Panc1 (cell line): ENCODE results near the gene ENPP7. TPM values are rescaled to one million over a fixed set of nuclear protein-coding genes. Genes with fewer than 3 reads are reported as not detected.

Experiments used
- ATAC-seq: fragments of 200-7000 bp; cut with Tn5 transposase; 2 replicates; pipeline ENCODE4 v1.9.1; 2020; ENCODE audit warnings: mild to moderate bottlenecking, moderate library complexity
- BruUV-seq: library from RNA; stranded (reverse); fragments of 400-500 nt; replicated peaks from 2 replicates; lab custom pipeline; 2021; lab: Mats Ljungman, UMichigan
- CTCF ChIA-PET: fragments of 300-600 bp; sonication (Branson Sonifier 250); formaldehyde crosslinking; loops from one replicate; lab custom pipeline; 2022; ENCODE audit warnings: antibody characterized with exemption; lab: Charles Lee
- POLR2A ChIA-PET: fragments of 300-600 bp; sonication (Branson Sonifier 250); formaldehyde crosslinking; loops from one replicate; lab custom pipeline; 2022; ENCODE audit warnings: antibody characterized with exemption; lab: Charles Lee
- DNase-seq: peaks from one replicate; pipeline ENCODE4 v3.0.0-alpha.2; 2010; ENCODE audit warnings: low read depth, low spot score
- H3K27ac ChIP-seq: 2 replicates; pipeline ENCODE4 v1.5.1; 2011; ENCODE audit warnings: mild to moderate bottlenecking, low read length, inconsistent platforms
- H3K27me3 ChIP-seq: fragments of 200-500 bp; sonication (Bioruptor generic); 2 replicates; pipeline ENCODE4 v1.6.0; 2014; ENCODE audit warnings: low read length, inconsistent platforms; ENCODE audit not compliant: control insufficient read depth, insufficient read depth
- H3K36me3 ChIP-seq: fragments of 200-500 bp; sonication (Bioruptor generic); 2 replicates; pipeline ENCODE4 v1.5.1; 2014; ENCODE audit warnings: inconsistent platforms, mild to moderate bottlenecking, low read length, moderate library complexity; ENCODE audit not compliant: control insufficient read depth, insufficient read depth
- H3K4me1 ChIP-seq: 2 replicates; pipeline ENCODE4 v1.5.1; 2011; ENCODE audit warnings: inconsistent platforms, mild to moderate bottlenecking, low read length, moderate library complexity; ENCODE audit not compliant: control insufficient read depth, insufficient read depth
- H3K4me3 ChIP-seq, 2 experiments: 2 replicates each; pipeline ENCODE4 v1.5.1; 2011 to 2012; ENCODE audit warnings: low read depth in 2 of 2, low read length in 2 of 2, mild to moderate bottlenecking in 2 of 2, inconsistent platforms in 1 of 2, moderate library complexity in 1 of 2
- H3K9me3 ChIP-seq: fragments of 200-500 bp; sonication (Bioruptor generic); 2 replicates; pipeline ENCODE4 v1.5.1; 2014; ENCODE audit warnings: low read depth, mild to moderate bottlenecking, inconsistent platforms, low read length, moderate library complexity; ENCODE audit not compliant: control insufficient read depth, insufficient read depth
- POLR2AphosphoS5 ChIP-seq: IDR thresholded peaks from 2 replicates; pipeline ENCODE4 v1.6.1; 2012; ENCODE audit warnings: mild to moderate bottlenecking, low read depth, low read length, moderate library complexity
- SIN3A ChIP-seq: IDR thresholded peaks from 2 replicates; pipeline ENCODE4 v1.6.1; 2012; ENCODE audit warnings: low read depth, mild to moderate bottlenecking, low read length, moderate library complexity, borderline replicate concordance; ENCODE audit not compliant: insufficient read depth
- TCF7L2 ChIP-seq: IDR thresholded peaks from 2 replicates; pipeline ENCODE4 v1.6.1; 2011; ENCODE audit warnings: mild to moderate bottlenecking, low read depth, low read length, inconsistent platforms
- in situ Hi-C: cut with HindIII; loops from 2 replicates; pipeline ENCODE4 v1.10.0; 2016; ENCODE audit warnings: low sequenced_read_pairs, low pct_unique_long_range_greater_than_20kb
- intact Hi-C: fragments of 100-400 bp; cut with micrococcal nuclease; formaldehyde crosslinking; loops from one replicate; pipeline ENCODE4 v1.10.0; 2022; ENCODE audit not compliant: unreplicated experiment
- total RNA-seq: library from RNA; stranded (reverse); gene quantifications from one replicate; pipeline ENCODE4 v1.2.1, GENCODE V29; 2021; ENCODE audit not compliant: unreplicated experiment
- TF ChIP-seq, protein P1 (sequence below), 2 experiments: IDR thresholded peaks; 2 replicates each; pipeline ENCODE4 v1.6.1; 2011 to 2012; ENCODE audit warnings: low read depth in 2 of 2, control low read depth in 1 of 2, low read length in 1 of 2, mild to moderate bottlenecking in 1 of 2, moderate library complexity in 1 of 2; ENCODE audit not compliant: insufficient read depth in 1 of 2
- TF ChIP-seq, protein P2 (sequence below): fragments of 450-650 bp; IDR thresholded peaks from 2 replicates; pipeline ENCODE4 v1.5.1; 2017; ENCODE audit warnings: mild to moderate bottlenecking

The ENPP7 gene
- total RNA-seq, 1 experiment from 2014 or later: not detected

DNA sequence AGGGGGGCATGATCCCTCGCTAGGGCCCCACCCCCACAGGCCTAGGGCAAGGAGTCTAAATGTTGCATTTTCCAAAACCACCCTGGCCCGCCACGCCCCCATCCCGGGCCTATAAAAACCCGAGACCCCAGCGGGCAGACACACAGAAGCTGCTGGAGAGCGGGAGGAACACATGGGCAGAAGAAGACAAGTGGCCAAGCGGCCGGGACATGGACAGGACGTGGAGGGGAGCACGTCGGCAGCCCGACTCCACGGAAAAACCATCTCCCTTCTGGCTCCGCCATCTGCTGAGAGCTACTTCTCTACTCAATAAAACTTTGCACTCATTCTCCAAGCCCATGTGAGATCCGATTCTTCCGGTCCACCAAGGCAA, 34.1 kb upstream of the ENPP7 start:
- H3K9me3 ChIP-seq: no peaks in the 10 kb centered on the region
- CTCF ChIA-PET: interaction anchor here (0.6 kb wide), 1 partner anchor 296 kb away, joined by 3 read pairs; no protein-coding TSS in a partner anchor
- H3K36me3 ChIP-seq: no peaks in the 10 kb centered on the region
- DNase-seq (no peak), ATAC-seq (no peak)
- no TSS peak for BruUV-seq
- H3K4me1 ChIP-seq: peaks cover 5% of the 10 kb centered on the region; the same call in 1 of the 2 replicates
- in situ Hi-C loops (no loop called here), intact Hi-C loops (no loop called here)
- POLR2A ChIA-PET: no interaction called here
- H3K27ac ChIP-seq: no peak overlapping the region
- TF ChIP-seq SIN3A (no peak), TCF7L2 (no peak), POLR2AphosphoS5 (no peak)
- TF ChIP-seq, protein P1, sequence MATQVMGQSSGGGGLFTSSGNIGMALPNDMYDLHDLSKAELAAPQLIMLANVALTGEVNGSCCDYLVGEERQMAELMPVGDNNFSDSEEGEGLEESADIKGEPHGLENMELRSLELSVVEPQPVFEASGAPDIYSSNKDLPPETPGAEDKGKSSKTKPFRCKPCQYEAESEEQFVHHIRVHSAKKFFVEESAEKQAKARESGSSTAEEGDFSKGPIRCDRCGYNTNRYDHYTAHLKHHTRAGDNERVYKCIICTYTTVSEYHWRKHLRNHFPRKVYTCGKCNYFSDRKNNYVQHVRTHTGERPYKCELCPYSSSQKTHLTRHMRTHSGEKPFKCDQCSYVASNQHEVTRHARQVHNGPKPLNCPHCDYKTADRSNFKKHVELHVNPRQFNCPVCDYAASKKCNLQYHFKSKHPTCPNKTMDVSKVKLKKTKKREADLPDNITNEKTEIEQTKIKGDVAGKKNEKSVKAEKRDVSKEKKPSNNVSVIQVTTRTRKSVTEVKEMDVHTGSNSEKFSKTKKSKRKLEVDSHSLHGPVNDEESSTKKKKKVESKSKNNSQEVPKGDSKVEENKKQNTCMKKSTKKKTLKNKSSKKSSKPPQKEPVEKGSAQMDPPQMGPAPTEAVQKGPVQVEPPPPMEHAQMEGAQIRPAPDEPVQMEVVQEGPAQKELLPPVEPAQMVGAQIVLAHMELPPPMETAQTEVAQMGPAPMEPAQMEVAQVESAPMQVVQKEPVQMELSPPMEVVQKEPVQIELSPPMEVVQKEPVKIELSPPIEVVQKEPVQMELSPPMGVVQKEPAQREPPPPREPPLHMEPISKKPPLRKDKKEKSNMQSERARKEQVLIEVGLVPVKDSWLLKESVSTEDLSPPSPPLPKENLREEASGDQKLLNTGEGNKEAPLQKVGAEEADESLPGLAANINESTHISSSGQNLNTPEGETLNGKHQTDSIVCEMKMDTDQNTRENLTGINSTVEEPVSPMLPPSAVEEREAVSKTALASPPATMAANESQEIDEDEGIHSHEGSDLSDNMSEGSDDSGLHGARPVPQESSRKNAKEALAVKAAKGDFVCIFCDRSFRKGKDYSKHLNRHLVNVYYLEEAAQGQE (IDR thresholded peaks at IDR 0.05; ENCODE audit: insufficient read depth in 1 of 2, low read depth in 2 of 2, low read length in 1 of 2): no peak
- TF ChIP-seq, protein P2, sequence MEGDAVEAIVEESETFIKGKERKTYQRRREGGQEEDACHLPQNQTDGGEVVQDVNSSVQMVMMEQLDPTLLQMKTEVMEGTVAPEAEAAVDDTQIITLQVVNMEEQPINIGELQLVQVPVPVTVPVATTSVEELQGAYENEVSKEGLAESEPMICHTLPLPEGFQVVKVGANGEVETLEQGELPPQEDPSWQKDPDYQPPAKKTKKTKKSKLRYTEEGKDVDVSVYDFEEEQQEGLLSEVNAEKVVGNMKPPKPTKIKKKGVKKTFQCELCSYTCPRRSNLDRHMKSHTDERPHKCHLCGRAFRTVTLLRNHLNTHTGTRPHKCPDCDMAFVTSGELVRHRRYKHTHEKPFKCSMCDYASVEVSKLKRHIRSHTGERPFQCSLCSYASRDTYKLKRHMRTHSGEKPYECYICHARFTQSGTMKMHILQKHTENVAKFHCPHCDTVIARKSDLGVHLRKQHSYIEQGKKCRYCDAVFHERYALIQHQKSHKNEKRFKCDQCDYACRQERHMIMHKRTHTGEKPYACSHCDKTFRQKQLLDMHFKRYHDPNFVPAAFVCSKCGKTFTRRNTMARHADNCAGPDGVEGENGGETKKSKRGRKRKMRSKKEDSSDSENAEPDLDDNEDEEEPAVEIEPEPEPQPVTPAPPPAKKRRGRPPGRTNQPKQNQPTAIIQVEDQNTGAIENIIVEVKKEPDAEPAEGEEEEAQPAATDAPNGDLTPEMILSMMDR: no peak
- no peaks in the 10 kb centered on the region for H3K27me3 ChIP-seq
- no peak overlapping the region for H3K4me3 ChIP-seq

DNA sequence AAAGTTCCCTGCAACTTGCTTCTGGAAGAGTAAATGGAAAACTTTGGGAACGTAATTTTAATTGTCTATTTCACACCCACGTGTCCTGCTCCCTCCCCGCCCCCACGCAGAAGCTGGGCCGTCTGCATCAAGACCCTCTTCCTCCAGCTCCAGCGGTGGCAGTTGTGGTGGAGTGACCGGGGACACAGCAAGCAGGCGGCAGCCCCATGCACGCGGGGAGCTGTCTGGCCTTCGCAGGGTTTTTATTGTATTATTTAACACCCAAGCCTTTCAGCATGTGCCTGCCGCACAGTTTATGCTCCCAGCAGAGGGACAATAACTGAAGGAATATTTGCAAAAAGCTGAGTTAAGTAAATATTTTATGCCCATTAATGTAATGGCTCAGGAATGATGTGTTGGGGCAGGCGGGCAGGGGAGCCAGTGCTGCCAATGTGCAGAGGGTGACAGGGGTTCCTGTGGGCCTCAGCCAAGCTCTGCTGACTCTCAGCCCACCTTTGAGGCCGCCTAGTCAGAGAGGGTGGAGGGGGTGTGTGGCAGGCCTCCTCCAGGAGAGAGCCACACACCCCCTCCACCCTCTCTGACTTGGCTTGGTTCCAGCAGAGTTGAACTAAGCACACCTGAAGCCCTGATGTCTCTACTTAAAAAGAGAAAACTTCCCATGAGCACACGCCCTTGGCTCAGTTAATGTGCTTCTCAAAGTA, 32.4 kb upstream of the ENPP7 start:
- BruUV-seq: no TSS peak
- intact Hi-C loops (no loop called here), in situ Hi-C loops (no loop called here)
- CTCF ChIA-PET: interaction anchor here (0.5 kb wide), 1 partner anchor 48 kb away, joined by 3 read pairs; no protein-coding TSS in a partner anchor
- no peak overlapping the region for H3K4me3 ChIP-seq
- TF ChIP-seq, protein P1 (IDR thresholded peaks at IDR 0.05; ENCODE audit: insufficient read depth in 1 of 2, low read depth in 2 of 2, low read length in 1 of 2): no peak
- TF ChIP-seq SIN3A: no peak
- no peak for TF ChIP-seq POLR2AphosphoS5
- TF ChIP-seq, protein P2: no peak
- TF ChIP-seq TCF7L2: no peak
- POLR2A ChIA-PET: interaction anchor here (0.6 kb wide), 1 partner anchor 13 kb away, joined by 4 read pairs; no protein-coding TSS in a partner anchor
- H3K4me1 ChIP-seq: peaks cover 8% of the 10 kb centered on the region; the same call in 1 of the 2 replicates
- DNase-seq (no peak), ATAC-seq (0 out of 2 replicates have a peak, but pooled peaks have one; percentile 5)
- H3K27ac ChIP-seq: no peak overlapping the region
- H3K9me3 ChIP-seq: no peaks in the 10 kb centered on the region
- no peaks in the 10 kb centered on the region for H3K36me3 ChIP-seq
- no peaks in the 10 kb centered on the region for H3K27me3 ChIP-seq
